Tibial artery (tissue), 4 donors: ENCODE results near the gene PCSK5.

ENCODE experiments used
- DNase-seq, 2 donors: peaks; one replicate each; pipeline ENCODE4 v3.0.0-alpha.2; 2019
- H3K27ac ChIP-seq, 2 donors: fragments of 200-600 bp; sonication (generic) in 1 of 2; 1 replicate in 1 of 2; 2 replicates in 1 of 2; pipeline ENCODE4 v1.5.1; 2018 to 2019; ENCODE audit warnings: mild to moderate bottlenecking in 1 of 2
- H3K27me3 ChIP-seq, 2 donors: fragments of 200-600 bp; sonication (generic) in 1 of 2; one replicate each; pipeline versions ENCODE4 v1.5.1 to v1.6.0; 2016 to 2019
- H3K36me3 ChIP-seq, 3 donors: fragments of 200-600 bp; sonication (generic) in 2 of 3; one replicate each; pipeline ENCODE4 v1.5.1; 2016 to 2019; ENCODE audit warnings: mild to moderate bottlenecking in 2 of 3
- H3K4me1 ChIP-seq, 4 donors: fragments of 200-600 bp; sonication (generic) in 2 of 4; 1 replicate in 3 of 4; 2 replicates in 1 of 4; pipeline ENCODE4 v1.5.1; 2016 to 2019
- H3K4me3 ChIP-seq, 2 donors: fragments of 200-600 bp; sonication (generic) in 1 of 2; 1 replicate in 1 of 2; 2 replicates in 1 of 2; pipeline ENCODE4 v1.5.1; 2018 to 2019; ENCODE audit warnings: mild to moderate bottlenecking in 2 of 2
- H3K9me3 ChIP-seq, 3 donors: fragments of 200-600 bp; sonication (generic) in 1 of 3; one replicate each; pipeline ENCODE4 v1.5.1; 2016 to 2019
- CTCF ChIP-seq, 2 experiments: fragments of 200-600 bp in 1 of 2; fragments of 450-650 bp in 1 of 2; IDR thresholded peaks; one replicate each; pipeline ENCODE4 v1.5.1; 2017 to 2019; ENCODE audit warnings: antibody characterized with exemption in 2 of 2, mild to moderate bottlenecking in 1 of 2, moderate library complexity in 1 of 2
- intact Hi-C: fragments of 100-400 bp; cut with DNase I; formaldehyde crosslinking; loops from one replicate; pipeline ENCODE4 v1.15.0; 2023; ENCODE audit warnings: low total_unique reads

PCSK5 gene

GRCh38 chr9:76188905-76189304 is 298.4 kb downstream of the PCSK5 start:
- no peak for TF ChIP-seq CTCF (IDR thresholded peaks at IDR 0.05)
- H3K27me3 ChIP-seq = no peaks in the 10 kb centered on the region
- no peaks in the 10 kb centered on the region for H3K4me1 ChIP-seq
- DNase-seq = no peak
- no peak overlapping the region for H3K27ac ChIP-seq
- intact Hi-C loops = no loop called here
- peaks cover 19 to 51% (median 40%) of the 10 kb centered on the region in 3 donors for H3K36me3 ChIP-seq
- H3K4me3 ChIP-seq = no peak overlapping the region
- H3K9me3 ChIP-seq = no peaks in the 10 kb centered on the region

- H3K4me1 ChIP-seq = no peaks in the 10 kb centered on the region
- intact Hi-C loops = no loop called here
- H3K9me3 ChIP-seq = no peaks in the 10 kb centered on the region
- H3K27me3 ChIP-seq = no peaks in the 10 kb centered on the region
- peaks cover 19 to 62% (median 35%) of the 10 kb centered on the region in 3 donors for H3K36me3 ChIP-seq
- no peak overlapping the region for H3K4me3 ChIP-seq
- TF ChIP-seq CTCF (IDR thresholded peaks at IDR 0.05) = no peak
- H3K27ac ChIP-seq = no peak overlapping the region
- DNase-seq = no peak
Observed at GRCh38 chr9:76191493-76191892, 301.0 kb downstream of the PCSK5 start.

- H3K27me3 ChIP-seq = no peaks in the 10 kb centered on the region
- H3K4me1 ChIP-seq = no peaks in the 10 kb centered on the region
- no peak overlapping the region for H3K27ac ChIP-seq
- no peaks in the 10 kb centered on the region for H3K9me3 ChIP-seq
- H3K4me3 ChIP-seq = no peak overlapping the region
- TF ChIP-seq CTCF (IDR thresholded peaks at IDR 0.05) = no peak
- no peak for DNase-seq
- peaks cover 19 to 62% (median 35%) of the 10 kb centered on the region in 3 donors for H3K36me3 ChIP-seq
- intact Hi-C loops = no loop called here
Observed at GRCh38 chr9:76192013-76192412, 301.5 kb downstream of the PCSK5 start.

GRCh38 chr9:76194896-76195295 is 304.4 kb downstream of the PCSK5 start:
- Histone ChIP-seq H3K36me3 (peaks cover 10 to 45% (median 18%) of the 10 kb centered on the region in 3 donors), H3K4me3 (no peak overlapping the region), H3K4me1 (peaks cover 0 to 7% (median 3%) of the 10 kb centered on the region in 4 donors), H3K27ac (no peak overlapping the region), H3K27me3 (no peaks in the 10 kb centered on the region), H3K9me3 (no peaks in the 10 kb centered on the region)
- DNase-seq = no peak
- intact Hi-C loops = no loop called here
- no peak for TF ChIP-seq CTCF (IDR thresholded peaks at IDR 0.05)

GRCh38 chr9:76198336-76198735 is 307.9 kb downstream of the PCSK5 start:
- H3K4me1 ChIP-seq = peaks cover 0 to 7% (median 3%) of the 10 kb centered on the region in 4 donors
- peak in 1 of 2 donors; percentile 39 for DNase-seq
- no peak overlapping the region for H3K4me3 ChIP-seq
- TF ChIP-seq CTCF (IDR thresholded peaks at IDR 0.05) = no peak
- H3K27ac ChIP-seq = no peak overlapping the region
- peaks cover 0 to 16% (median 0%) of the 10 kb centered on the region in 3 donors for H3K36me3 ChIP-seq
- H3K27me3 ChIP-seq = no peaks in the 10 kb centered on the region
- no peaks in the 10 kb centered on the region for H3K9me3 ChIP-seq
- intact Hi-C loops = no loop called here

GRCh38 chr9:76200315-76200714 is 309.8 kb downstream of the PCSK5 start:
- intact Hi-C loops = no loop called here
- H3K27ac ChIP-seq = no peak overlapping the region

More at GRCh38 chr9:76200315-76200714, 309.8 kb downstream of the PCSK5 start:
- TF ChIP-seq CTCF (IDR thresholded peaks at IDR 0.05) = no peak
- H3K9me3 ChIP-seq = no peaks in the 10 kb centered on the region
- DNase-seq = no peak
- peaks cover 0 to 1% (median 0%) of the 10 kb centered on the region in 3 donors for H3K36me3 ChIP-seq
- no peaks in the 10 kb centered on the region for H3K27me3 ChIP-seq
- no peak overlapping the region for H3K4me3 ChIP-seq
- H3K4me1 ChIP-seq = peaks cover 0 to 7% (median 3%) of the 10 kb centered on the region in 4 donors
